ENCODE results near the gene OR2V2.

Gene OR2V2

GRCh38 chr5:181149806-181150733 is 2.7 kb downstream of the OR2V2 start:
- DNase-seq, result no peak

DNA sequence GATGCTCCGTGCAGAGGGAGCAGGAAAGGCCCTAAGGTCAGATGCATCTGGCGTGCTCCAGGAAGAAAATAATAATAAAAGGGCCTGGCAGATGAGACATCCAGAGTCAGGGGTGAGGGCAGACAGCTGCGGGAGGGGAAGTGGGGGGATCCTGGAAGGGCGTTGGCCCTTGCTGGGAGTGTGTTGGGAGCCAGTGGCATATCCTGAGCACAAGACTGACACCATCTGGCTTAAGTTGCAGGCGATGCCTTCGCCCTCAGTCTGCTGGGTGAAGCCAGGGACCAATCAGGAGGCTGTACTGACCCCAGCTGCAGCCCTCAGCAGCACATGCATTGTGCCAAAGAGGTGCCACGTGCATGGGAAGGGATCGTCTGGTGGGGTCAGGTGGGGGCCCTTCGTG is 3.8 kb downstream of the OR2V2 start:
- no peak for DNase-seq

DNA sequence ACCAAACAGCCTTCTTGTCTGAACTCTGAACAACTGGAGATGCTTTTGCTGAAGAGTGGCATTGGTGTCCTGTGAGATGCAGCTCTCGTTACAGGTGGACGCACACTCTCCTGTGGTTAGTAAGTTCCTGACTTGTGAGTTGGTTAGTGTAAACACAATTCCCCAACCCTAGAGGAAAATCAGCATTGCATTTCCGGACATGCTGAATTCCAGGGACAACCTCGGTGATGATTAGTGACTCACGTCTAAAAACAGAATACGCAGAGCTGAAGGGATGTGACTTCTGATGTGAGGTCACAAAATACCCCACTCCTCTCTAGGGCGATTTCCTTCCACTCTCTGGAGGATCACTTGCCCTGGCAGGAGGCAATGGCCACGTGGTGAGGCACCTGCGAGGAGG is 5.0 kb downstream of the OR2V2 start:
- no peak for DNase-seq

DNA sequence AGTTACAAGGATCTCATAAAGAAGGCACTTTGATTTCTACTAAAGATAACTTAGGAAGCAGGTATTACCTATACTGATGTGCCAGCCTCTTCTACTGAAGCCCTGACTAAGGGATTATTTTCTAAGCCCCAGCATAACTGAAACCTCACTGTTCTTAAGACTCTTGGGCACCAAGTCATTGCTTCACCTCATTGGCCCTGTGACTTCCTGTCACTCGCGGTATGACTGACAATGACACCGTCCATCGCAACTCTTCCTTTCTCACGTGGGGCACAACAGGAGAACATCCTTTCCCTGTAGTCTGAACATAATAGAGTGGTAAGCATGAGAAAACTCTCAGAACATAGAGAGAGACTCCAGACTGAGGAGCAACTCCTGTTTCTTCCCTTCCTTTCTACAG is 6.4 kb downstream of the OR2V2 start:
- DNase-seq, result no peak

DNA sequence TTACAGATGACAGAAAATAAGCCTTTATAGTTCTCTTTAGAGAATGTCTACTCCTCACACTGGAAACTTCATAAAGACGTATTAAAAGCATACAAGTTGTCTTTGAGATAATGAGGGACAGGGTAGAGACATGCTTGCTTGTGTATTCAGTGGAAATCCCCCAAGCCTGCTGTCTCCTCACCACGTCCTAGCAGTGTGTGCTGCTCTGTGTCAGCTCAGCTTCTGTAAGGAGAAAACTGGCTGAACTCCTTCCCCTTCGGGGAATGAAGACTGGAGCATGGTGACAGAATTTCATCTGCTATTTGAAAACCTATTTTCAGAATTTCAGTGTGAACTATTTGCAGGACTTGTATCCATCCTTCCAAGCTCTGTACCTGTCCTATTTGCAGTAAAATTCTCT is 9.4 kb downstream of the OR2V2 start:
- DNase-seq, result no peak

DNA sequence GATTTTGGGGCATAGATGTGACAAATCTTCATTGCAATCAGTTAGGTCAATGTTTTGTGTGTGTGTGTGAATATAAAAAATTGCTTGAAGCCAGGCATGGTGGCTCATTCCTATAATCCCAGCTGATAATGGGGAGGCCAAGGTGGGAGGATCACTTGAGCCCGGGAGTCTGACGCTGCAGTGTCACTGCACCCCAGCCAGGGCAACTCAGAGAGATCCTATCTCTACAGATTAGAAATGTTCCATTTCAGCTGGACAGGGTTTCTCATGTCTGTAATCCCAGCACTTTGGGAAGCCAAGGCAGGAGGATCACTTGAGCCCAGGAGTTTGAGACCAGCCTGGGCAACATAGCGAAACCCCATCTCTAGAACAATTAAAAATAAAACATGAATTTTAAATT is 11.5 kb downstream of the OR2V2 start:
- DNase-seq, result no peak

DNA sequence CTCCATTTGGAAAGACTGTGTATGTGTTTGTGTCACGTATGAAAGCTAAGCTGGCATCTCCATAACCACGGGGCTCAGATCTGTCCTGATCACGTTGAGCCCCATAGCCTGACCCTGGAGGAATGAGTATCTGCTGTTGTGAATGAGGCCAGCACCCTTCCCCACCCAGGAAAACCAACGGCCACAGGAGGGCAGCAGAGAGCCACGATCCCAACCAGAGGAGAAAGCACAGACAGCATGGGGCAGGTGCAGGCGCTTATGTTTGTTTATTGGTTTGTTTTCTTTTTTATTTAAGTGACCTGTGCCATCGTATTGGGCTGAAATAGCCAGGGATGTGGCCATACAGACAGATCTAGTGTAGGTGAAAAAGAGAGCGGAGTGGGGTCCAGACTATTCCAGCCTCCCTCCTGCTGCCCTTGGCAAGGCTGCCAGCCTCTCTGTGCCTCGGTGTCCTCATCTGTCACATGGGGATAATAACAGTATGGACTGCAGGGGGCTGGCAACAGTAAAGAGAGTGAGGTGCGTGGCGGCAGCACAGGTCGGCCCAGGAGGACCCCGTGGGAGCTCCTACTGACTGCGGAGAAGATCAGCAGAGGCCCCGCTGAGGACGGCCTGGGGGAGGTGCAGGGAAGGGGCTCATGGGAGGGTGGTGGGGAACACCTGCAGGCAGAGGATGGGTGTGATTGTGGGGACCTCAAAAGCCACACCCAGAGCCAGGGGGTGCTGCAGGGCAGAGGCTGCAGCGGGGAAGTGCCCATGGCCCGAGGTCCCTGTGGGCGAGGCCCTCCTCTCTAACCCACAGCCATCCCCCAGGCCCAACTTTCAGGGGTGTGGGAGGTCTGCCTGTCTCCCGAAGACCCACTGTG is 12.1 kb downstream of the OR2V2 start:
- DNase-seq, result peak; percentile 95

DNA sequence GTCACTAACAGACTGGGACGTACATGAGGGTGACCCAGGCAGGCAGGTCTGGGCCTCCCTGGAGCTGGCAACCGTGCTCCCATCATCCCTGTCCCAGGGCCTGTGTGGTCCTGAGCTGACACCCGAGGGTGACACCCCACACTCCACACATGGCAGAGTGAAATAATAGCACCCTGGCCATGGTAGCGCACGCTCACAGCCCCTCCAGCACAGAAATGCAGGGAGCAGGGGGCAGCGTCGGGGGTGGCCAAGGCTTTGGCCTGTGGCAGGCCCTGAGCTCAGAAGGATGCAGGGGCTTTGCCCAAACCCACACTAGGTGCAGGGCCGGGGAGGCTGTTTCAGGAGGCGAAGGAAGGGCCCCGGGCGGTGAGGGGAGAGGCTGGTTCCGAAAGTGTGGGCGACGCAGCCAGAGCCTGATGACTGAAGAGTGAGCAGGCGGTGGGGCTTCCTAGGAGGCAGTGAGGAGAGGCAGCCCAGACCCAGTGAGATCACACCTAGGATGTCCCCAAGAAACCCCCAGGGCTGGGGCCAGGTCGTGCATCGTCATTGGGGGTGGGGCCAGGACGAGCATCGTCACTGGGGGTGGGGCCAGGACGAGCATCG is 12.9 kb downstream of the OR2V2 start:
- peak; percentile 83 for DNase-seq

DNA sequence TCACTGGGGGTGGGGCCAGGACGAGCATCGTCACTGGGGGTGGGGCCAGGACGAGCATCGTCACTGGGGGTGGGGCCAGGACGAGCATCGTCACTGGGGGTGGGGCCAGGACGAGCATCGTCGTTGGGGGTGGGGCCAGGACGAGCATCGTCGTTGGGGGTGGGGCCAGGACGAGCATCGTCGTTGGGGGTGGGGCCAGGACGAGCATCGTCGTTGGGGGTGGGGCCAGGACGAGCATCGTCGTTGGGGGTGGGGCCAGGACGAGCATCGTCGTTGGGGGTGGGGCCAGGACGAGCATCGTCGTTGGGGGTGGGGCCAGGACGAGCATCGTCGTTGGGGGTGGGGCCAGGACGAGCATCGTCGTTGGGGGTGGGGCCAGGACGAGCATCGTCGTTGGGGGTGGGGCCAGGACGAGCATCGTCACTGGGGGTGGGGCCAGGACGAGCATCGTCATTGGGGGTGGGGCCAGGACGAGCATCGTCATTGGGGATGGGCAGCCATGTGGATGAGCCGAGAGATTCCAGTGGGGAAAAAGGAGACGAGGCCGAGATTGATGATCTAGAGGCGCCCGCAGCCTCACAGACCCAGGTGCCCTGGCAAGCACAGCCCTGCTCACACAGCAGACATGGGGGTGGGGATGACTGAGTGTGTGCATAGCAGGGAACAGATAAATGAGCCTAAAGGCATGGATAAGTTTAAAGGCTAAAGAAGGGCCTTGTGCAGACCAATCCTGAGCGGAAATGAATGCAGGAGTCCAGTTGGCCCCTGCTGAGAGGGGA is 13.6 kb downstream of the OR2V2 start:
- DNase-seq, result peak; percentile 50

DNA sequence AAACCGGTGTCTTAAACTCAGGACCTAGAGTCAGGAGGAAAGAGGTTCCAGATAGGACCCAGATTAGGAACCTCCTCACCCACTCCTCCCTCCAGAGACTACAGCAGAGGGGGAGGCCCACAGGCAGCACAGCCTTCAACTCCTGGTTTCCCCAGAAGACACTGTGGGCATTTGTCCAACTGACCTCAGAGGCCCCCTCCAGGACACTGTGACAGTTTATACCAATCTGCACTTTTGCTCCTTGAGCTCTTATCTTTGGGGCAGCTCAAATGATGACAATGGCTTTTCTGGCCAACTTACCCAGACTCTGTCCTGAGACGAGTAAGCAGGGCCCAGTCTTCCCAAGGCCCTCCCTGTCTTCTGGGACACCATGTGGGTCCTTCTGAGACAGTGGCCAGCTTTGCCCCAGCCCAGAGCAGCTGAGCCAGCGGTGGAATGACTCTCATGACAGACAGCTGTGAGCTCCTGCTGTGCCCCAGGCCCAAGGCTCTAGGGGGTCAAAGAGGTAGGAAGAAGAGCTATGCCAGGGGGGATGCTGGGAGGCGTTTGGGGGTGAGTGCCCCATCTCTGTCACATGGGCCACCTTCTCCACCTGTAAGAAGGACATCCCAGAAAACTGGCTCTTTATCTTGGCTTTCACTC is 14.3 kb downstream of the OR2V2 start:
- DNase-seq, result no peak

DNA sequence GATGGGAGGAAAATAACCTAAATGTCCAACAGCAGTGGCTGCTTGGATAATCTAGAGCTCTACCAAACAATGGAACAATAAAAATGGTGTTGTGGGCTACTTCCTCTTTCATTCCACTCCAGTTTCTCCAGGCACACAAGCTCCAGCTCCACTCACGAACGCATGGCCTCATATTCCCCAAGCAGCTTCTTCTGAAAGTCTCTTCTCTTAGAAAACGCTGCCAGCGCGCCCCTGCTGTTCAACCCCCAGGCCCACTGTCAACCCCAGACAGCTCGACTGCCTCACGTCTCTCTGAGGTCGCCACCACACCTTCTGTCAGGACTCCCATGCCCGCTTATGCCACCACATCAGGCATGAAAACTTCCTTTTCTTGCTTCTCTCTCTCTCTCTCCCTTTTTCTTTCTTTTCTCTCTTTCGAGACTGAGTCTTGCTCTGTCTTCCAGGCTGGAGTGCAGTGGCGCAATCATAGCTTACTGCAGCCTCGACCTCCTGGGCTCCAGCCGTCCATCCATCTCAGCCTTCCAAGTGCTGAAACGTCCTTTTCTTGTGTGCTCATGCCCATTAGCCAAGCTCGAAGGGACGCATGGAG is 16.2 kb downstream of the OR2V2 start:
- DNase-seq, result no peak

GRCh38 chr5:181164076-181164952 is 16.9 kb downstream of the OR2V2 start:
- peak; percentile 56 for DNase-seq

DNA sequence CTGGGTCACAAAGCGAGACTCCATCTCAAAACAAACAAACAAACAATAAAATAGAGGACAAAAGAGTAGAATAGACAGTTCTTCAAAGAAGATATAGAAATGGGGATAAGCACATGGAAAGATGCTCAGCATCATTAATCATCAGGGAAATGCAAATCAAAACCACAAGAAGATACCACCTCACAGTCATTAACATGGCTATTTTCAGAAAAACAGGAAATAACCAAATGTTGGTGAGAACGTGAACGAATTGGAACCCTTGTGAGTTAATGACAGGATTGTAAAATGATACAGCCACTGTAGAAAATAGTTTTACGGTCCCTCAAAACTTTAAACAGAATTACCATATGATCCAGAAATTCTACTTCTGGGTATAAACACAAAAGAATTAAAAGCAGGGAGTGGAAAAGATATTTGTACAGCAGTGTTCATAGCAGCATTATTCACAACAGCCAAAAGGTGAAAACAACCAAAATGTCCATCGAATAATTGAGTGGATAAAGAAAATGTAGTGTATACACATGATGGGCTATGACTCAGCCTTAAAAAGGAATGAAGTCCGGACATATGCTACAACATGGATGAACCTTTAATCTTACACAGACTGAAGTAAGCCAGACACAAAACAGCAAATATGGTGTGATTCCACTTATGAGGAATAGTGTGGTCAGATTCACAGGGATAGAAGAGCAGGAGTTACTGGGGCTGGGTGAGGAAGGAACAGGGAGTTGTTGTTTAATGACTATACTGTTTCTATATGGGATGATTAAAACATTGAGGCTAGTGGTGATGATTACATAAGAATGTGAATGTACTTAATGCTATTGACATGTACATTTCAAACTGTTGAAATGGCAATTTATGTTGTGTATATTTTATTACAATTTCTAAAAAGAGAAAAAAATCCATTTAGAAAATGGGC is 19.7 kb downstream of the OR2V2 start:
- DNase-seq, result no peak

DNA sequence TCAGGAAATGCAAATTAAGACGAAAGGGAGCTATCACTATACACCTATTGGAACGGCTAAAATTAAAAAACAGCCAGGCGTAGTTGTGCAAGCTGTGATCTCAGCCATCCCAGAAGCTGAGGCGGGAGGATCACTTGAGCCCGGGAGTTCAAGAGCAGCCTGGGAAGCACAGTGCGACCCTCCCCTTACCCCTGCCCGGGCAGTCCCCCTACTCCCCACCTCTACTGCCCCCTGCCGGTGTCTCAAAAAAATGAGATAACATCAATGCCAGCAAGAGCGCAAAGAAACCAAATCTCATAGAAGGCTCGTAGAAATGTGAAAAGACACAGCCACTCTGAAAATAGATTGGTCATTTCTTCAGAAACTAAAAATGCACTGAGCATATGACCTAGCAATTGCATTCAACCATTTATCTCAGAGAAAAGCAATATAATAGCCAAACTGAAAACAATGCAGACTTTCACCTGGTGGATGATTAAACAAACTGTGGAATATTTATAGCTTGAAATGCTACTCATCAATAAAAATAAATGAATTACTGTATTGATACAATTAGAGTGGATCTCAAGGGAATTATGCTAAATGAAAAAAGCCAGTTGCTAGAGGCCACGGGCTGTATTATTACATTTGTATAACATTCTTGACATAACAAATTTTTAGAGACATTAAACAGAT is 20.6 kb downstream of the OR2V2 start:
- no peak for DNase-seq

GRCh38 chr5:181168595-181169118 is 21.3 kb downstream of the OR2V2 start:
- DNase-seq, result no peak

- peak; percentile 79 for DNase-seq
These were observed 22.3 kb downstream of the OR2V2 start for GRCh38 chr5:181169459-181170236.

GRCh38 chr5:181170237-181170825 is 22.9 kb downstream of the OR2V2 start:
- DNase-seq, result no peak

All from stimulated activated CD4-positive, alpha-beta T cell treated with anti-CD3 and anti-CD28 coated beads, Interleukin-4, amount 100 ng/mL, for 1 hour (primary cell).